NCI-H748 (cell line): ENCODE data around the gene MED29.

Experiments used
- DNase-seq: peaks from one replicate; lab custom pipeline; 2025; ENCODE audit not compliant: unreplicated experiment; lab: John Stamatoyannopoulos, UW

The MED29 gene

DNA sequence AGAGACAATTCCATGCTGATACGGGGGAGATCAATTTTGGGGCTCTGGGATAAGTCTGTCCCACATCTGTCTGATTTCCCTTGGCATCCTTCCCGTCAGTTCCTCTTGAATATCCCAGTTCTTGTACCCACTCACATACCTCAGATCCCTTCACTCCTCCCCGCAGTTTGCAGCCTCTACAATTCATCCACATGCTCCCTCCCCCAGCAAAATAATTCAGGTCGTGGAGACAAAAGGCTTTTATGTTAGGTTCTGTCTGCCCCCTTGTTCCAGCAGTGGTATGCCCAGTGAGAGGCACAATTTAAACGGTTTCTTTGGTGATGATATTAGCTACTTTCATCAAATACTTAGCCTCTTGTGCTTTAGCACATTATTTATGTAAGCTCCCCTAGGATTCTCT lies 35.0 kb downstream of the MED29 start:
- no peak for DNase-seq

DNA sequence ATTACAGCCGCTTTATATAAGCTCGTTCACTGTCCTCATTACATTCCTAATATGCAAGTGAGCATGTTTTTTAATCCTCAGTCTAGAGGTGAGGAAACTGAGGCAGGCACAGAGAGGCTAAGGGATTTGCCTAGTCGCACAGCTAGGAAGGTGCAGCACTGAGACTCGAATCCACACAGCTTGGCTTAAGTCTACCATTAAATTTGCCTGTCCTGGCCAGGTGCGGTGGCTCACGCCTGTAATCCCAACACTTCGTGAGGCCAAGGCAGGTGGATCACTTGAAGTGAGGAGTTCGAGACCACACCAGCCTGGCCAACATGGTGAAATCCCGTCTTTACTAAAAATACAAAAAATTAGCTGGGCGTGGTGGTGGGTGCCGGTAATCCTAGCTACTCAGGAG lies 36.5 kb downstream of the MED29 start:
- DNase-seq, result no peak

DNA sequence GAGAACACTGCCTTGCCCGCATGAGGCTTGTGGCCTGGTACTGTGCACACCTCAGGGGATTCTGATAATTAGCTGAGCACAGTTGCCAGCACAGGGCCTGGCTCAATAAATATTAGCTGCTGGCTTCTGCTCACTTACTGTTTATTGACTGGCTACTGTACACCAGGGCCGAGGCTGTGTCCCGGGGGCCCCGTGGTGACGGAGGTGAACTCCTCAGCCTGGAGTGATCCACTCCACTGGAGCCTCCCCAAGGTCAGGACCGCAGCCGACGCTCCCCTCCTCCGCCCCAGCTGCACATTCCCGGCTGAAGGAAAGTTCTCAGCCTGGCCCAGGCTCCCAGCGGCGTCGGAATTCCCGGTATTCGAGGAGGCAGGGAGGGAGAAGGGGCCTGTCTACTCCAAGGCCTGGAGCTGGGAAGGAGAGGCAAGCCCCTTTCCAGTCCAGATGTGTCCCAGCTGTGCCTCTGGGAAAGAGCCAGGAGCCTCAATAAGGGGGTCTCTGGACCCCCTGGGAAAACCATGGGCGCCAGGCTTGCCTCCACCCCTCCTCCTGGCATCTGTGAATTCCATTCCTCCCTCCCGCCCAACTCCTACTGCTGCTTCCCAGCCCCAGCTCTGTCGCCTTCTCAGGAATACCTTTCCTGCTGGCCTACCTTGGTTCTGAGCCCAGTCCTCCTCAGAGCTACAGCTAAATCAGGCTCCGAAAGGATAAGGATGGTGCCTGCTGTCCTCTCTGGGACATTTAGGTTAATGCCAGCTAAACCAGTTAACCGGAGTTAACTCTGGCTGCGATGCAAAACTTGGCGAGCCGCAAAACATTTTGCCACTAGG lies 37.3 kb downstream of the MED29 start:
- no peak for DNase-seq

DNA sequence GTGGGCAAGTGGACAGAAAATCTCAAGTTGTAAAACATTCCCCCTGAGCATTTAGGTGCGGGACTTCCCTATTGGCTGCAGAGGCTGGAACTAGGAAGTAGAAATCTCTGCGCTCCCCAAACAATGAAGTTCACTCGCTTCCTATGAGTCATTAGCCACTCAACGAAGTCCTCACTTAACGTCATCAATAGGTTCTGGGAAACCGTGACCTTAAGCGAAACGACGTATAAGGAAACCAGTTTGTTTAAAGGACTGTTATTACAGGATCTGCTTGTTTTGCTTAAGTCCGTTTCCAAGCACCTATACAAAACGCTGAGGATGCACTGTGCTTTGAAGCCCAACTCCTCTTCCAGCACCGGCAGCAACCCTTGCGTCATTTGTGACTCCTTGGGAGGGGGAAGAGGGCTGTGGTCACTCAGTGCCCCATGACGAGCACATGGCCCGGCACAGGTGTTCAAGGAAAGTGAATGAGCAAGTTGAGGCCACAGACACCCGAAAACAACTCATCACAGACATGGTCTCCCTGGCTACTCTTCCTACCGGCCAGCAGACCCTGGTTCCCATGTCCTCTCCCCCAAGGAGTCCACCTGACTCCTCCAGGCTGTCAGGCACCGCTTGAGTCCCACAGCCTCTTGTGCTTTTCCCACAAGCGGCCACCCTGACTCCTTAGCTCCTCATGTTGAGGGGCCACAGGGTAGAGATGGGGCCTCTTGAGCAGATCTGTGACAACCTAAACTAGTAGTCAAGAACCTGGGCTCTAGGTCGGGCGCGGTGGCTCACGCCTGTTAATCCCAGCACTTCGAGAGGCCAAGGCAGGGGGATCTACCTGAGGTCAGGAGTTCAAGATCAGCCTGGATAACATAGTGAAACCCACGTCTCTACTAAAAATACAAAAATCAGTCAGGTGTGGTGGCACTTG lies 39.8 kb downstream of the MED29 start:
- DNase-seq, result peak; percentile 18

DNA sequence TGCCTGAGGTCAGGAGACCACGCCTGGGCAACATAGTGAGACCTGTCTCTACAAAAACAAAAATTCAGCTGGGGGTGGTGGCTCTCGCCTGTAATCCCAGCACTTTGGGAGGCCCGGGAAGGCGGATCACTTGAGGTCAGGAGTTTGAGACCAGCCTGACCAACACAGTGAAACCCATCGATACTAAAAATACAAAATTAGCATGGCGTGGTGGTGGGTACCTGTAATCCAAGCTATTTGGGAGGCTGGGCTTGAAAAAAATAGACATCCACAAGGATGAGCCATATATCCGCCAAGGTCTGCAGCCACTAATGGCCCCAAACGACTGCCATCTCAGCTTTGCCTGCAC lies 41.5 kb downstream of the MED29 start:
- no peak for DNase-seq

DNA sequence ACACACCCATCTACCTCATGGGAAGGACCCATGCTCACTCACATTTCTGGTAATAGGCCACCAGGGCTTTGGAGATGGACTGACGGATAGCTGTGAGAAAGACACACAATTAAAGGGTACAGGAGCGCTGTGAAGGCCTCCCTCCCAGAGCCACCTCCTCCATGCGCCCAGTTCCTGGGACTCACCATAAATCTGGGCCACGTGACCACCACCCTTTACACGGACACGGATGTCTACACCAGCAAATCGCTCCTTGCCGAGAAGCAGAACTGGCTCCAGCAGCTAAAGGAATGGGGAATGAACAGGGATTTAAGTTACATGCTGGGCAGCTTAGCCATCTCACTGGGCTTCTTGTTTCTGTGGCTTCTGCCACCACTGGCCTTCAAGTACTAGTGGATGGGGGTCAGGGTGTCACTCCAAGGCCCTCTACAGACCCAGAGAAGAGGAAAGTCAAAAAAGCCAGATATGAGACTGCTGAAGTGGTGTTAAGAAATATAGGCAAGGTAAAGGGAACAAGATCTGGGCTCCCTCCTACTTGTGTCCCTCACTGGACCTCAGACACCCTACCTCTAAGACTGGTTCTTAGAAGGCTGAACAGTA lies 42.4 kb downstream of the MED29 start:
- DNase-seq, result no peak

DNA sequence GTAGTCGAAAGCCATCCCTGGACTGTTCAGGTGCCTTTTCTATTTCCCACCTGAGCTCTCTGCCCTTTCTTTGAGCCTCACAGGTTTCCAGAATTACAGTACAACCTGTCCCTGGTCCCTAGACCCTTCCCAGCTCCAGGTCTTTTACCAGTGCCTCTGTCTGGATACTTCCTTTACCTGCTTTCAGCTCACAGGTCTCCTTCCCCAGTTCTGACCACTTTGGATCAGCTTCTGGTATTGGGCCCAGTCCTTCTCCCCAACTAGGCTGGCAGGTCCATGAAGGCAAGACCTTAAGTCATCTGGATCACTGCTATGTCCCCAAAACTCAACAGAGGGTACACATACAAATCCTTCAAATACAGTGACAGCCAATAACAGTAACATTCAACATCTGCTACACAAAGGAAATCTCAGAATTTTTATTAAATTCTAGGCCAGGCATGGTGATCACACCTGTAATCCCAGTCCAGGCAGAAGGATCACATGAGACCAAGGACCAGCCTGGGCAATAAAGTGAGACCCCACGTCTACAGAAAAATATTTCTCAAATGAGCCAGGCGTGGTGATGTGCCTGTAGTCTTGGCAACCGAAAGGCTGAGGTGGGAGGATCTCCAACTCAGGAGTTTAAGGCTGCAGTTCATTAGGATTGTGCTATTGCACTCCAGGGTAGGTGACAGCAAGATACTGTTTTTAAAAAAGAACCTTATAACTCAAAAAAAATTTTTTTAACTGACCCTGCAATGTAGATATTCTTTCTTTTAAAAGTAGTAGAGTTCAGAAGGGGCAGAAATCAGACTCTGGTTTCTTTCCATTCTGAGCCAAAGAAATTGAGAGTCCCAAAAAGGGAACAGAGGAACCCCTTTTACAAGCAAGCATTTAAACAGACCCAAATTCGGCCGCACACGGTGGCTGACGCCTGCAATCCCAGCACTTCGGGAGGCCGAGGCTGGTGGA lies 43.2 kb downstream of the MED29 start:
- no peak for DNase-seq

DNA sequence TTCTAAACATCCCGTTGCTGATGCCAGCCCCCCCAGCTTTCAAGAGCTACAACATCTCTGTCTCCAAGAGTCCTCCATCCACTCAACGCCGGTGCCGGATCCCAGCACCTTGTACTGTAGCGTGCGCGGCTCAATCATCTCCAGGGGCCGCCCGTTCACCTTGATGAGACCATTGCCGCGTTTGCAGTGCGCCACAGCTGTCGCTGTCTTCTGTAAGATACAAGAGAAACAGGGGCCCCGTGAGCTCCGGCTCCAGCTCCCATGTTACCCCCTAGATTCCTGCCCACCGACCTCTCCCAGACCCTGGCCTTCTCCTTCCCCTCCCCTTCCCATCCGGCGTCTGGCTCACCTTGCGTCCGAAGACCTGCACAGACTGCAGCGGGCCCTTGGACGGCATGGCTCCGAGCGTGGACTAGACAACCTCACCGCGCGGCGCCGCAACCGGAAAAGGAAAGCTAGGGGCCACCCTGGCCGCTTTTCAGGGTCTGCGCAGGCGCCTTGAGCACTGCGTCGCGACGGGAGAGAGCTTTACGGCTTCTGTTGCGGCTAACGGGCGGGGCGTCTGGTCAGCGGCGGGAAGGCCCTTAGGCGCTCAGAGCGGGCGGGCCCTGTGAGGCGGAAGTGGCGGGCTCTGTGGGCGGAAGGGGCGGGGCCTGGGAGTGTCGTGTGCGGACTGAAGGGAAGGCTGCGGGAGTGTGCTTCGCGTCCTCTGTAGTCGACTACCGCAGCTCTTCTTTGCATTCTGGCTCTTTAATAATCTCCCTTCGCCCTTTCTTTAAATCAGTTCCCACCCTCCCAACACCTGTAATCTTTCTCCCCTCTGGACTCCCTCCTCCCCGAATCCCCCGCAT lies 44.5 kb downstream of the MED29 start, which contains the start of gene RPS16:
Gene RPS16, minus strand, starts transcription at position 451 of the 851 bp plus-strand sequence. Its CDS starts 54 bp downstream, at position 397.
- DNase-seq, result peak; percentile 100

DNA sequence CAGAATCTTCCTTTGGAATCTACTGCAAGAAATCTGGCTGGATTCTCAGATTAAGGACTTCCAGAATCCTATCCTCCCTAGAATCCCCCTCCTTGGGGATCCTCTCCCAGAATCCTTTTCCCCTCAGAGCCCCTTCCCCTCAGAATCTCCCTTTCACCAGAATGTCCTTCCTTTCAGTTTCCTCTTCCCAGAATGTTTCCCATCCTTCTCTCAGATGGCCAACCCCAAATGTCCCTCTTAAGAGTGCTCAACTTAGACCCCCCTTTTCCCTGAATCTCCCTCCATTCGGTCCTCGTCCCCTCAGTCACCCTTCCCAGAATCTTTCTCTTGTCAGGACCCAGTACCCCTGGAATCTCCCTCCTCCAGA lies 45.2 kb downstream of the MED29 start:
- no peak for DNase-seq

DNA sequence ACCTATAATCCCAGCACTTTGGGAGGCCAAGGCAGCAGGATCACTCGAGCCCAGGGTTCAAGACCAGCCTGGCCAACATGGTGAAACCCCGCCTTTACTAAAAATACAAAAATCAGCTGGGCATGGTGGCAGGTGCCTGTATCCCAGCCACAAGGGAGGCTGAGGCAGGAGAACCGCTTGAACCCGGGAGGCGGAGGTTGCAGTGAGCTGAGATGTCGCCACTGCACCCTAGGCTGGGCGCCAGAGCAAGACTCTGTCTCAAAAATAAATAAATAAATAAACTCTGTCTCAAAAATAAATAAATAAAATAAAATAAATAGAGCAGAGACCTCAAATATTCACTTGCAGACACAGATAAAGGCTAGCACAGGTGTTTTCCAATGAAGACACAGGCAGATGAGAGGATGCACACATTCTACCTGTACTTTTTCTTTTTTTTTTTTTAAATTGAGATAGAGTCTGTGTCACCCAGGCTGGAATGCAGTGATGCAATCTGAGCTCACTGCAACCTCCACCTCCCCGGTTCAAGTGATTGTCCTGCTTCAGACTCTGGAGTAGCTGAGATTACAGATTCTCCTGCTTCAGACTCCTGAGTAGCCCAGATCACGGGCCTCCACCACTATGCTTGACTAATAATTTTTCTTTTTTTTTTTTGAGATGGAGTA lies 47.2 kb downstream of the MED29 start:
- DNase-seq, result no peak

DNA sequence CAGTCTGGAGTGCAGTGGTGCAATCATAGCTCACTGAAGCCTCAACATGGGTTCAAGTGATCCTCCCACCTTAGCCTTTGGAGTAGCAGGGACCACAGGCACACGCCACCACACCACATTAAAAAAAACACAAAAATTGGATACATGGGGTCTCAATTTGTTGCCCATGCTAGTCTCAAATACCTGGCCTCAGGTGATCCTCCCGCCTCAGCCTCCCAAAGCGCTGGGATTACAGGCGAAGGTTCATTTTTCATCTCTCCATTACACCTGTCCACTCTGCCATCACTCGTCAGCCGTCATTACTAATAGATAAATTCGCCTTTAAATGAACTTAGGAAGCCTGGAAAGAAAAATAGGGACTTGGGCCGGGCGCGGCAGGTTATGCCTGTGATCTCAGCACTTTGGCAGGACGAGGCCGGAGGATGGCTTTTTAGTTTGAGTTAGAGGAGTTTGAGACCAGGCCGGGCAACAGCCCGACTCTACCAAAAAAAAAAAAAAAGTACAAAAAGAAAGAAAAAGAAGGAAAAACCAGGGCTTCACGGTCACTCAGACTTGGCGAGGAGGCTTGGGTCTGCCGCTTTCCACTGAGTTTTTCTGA lies 53.5 kb downstream of the MED29 start:
- peak; percentile 45 for DNase-seq

DNA sequence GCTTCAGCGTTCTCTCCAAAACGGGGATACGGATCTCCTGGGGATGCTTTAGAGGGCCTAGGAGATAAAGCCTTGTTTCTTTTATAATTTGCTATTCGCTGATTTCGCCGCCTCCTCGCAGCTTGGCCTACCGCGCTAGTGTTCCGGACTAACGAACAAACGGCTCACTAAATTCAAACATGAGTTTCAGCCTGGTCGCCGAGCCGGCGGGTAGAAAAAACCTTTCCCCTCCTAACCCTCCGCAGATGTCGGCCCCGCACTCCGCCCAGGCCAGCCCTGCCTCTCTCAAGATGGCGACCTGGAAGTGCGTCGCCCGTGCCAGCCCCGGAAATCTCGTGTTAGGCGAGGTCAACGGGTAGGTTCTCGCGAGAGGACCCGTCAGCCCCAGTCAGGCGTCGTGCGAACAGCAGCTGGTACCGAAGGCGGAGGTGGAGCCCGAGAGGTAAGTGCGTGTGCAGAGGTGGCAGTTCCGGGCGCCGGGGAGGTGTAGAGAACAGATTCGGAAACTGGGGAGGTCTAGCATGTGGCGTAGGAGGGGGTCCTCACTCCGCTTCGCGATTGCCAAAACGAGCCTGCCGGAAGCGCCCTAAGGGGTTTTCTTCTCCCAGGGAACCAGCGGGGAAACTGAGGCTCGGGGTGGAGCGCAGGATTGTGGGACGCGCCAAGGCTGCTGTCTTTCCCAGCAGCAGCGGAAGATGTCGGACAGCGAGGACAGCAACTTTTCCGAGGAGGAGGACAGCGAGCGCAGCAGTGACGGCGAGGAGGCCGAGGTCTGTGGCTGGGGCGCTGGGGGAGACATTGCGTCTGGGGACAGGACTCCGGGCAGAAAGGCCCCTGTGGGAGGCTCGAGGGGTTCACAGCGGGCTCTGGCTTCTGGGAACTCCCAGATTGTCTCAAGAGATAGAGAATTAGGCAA lies 54.3 kb downstream of the MED29 start, which contains the start of gene SUPT5H:
Gene SUPT5H, plus strand, starts transcription at position 387 of the 916 bp plus-strand sequence. Its CDS starts 309 bp downstream, at position 696.
- peak; percentile 99 for DNase-seq

DNA sequence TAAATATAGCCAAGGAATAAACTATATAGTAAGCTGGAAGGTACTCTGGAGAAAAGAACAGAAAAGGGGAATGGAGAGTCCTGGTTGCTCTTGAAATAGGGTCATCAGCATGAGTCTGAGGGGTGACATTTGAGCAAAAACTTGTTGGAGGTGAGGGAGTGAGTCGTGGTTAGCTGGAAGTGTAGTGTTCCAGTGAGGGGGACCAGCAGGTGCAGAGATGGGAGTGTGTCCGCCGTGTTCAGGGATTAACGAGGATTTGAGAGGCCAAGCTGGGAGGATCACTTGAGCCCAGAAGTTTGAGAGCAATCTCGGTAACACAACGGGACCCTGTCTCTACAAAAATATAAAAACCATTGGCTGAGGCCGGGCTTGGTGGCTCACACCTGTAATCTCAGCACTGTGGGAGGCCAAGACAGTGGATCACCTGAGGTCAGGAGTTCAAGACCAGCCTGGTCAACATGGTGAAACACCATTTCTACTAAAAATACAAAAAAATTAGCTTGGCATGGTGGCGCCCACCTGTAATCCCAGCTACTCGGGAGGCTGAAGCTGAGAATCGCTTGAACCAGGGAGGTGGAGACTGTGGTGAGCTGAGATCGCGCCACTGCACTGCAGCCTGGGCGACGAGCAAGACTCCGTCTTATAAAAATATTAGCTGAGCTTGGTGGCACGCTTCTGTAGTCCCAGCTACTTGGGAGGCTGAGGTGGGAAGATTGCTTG lies 55.3 kb downstream of the MED29 start:
- no peak for DNase-seq

DNA sequence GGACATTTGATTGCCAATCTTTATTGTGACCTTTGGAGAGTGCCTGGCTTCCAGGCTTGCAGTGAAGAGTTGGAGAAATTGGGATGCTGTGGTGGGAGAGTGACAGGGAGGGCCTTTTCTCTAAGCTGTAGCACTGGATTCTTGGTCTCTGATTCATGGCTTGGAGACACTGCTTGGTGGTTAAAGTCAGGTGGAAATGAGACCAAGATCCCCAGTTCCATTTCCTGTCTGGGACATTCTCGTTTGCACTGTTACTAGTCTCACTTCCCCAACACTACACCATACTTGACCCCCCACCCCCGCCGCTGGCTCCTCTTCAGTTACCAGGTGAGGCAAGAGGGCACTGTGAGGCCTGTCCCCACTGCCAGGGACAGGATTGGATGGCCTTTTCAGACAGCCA lies 57.1 kb downstream of the MED29 start:
- no peak for DNase-seq

DNA sequence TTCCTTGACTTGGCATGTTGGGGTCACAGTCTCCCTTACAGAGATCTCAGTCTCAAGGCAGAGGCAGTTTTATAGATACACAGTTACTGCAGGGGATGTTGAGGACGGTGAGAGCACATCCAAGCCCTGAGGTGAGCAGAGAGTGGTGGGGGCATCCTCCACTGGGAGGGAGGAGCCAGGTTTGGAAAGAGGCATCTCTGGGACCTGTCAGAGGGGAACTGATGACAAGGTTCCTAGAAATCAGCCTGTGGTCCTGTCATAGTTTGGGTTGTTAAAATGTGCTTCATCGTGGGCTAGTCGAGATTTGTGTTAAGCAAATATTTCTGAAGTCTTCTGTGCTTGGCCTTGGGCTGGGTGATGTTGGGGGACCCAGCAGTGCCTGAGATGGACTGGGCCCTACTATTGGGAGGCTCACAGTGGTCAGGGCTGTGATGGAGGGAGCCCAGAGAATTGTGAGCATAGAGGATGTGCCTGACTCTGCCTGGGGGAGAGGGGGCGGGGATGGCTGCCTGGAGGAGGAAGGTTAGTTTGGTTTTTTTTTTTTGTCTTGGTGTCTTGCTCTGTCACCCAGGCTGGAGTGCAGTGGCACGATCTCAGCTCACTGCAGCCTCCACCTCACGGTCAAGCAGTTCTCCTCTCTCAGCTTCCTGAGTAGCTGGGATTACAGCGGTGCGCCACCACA lies 58.1 kb downstream of the MED29 start:
- no peak for DNase-seq
